ENCODE measurements around the gene OBSCN.

- TF ChIP-seq CTCF (IDR thresholded peaks at IDR 0.05; ENCODE audit: insufficient read depth, low read length): no peak
- no peak for TF ChIP-seq POLR2AphosphoS5 (IDR thresholded peaks at IDR 0.05; ENCODE audit: low read depth)
- no peak for TF ChIP-seq REST (IDR thresholded peaks at IDR 0.05; ENCODE audit: insufficient replicate concordance, low read depth)
Measured at GRCh38 chr1:228217551-228218344, 9.9 kb downstream of the OBSCN start.

All from HL-60 (cell line).